Measurements from ENCODE around the gene KLHL41. TPM values are rescaled to one million over a fixed set of nuclear protein-coding genes. Genes with fewer than 3 reads are reported as not detected.
A peak's percentile ranks its signal among the peaks of the same experiment; 100 is the strongest.

Gene KLHL41
- total and polyA plus RNA-seq, 2 of the 13 experiments (the other 11 are each of a cell fraction or from before 2014, with no cell fraction given), result 0.07 to 0.31 TPM

- TF ChIP-seq ZNF263 (CRISPR knock-in tag; IDR thresholded peaks at IDR 0.05) (peak; percentile 44; the same call in 1 of the 2 replicates), ZNF253 (CRISPR knock-in tag; IDR thresholded peaks at IDR 0.05; ENCODE audit: borderline replicate concordance) (peak; percentile 88), CHD4 (IDR thresholded peaks at IDR 0.05; ENCODE audit: borderline replicate concordance, low read length) (no peak), IKZF4 (CRISPR knock-in tag; IDR thresholded peaks at IDR 0.05; ENCODE audit: borderline replicate concordance, low read depth, not compliant biosample characterization) (peak; percentile 73), ISL2 (CRISPR knock-in tag; IDR thresholded peaks at IDR 0.05) (peak; percentile 83), GFI1 (CRISPR knock-in tag; IDR thresholded peaks at IDR 0.05; ENCODE audit: borderline replicate concordance) (peak; percentile 71; the same call in 1 of the 2 replicates), ZNF350 (CRISPR knock-in tag; IDR thresholded peaks at IDR 0.05; ENCODE audit: borderline replicate concordance, low read depth) (peak; percentile 96), ZNF512B (CRISPR knock-in tag; IDR thresholded peaks at IDR 0.05; ENCODE audit: borderline replicate concordance) (peak; percentile 91; the same call in 1 of the 2 replicates), SCMH1 (CRISPR knock-in tag; IDR thresholded peaks at IDR 0.05; ENCODE audit: borderline replicate concordance) (no peak), ZNF407 (CRISPR knock-in tag; IDR thresholded peaks at IDR 0.05; ENCODE audit: not compliant biosample characterization) (peak; percentile 91), FOSL1 (CRISPR knock-in tag; IDR thresholded peaks at IDR 0.05; ENCODE audit: borderline replicate concordance) (no peak), CCDC6 (CRISPR knock-in tag; IDR thresholded peaks at IDR 0.05) (peak; percentile 84), BCL6 (CRISPR knock-in tag; IDR thresholded peaks at IDR 0.05) (peak; percentile 100), HNRNPLL (IDR thresholded peaks at IDR 0.05; ENCODE audit: low read depth, low read length, poor library complexity, severe bottlenecking) (peak; percentile 97), REPIN1 (CRISPR knock-in tag; IDR thresholded peaks at IDR 0.05; ENCODE audit: borderline replicate concordance, low read depth) (peak; percentile 93), KDM6A (CRISPR knock-in tag; IDR thresholded peaks at IDR 0.05; ENCODE audit: low read depth) (0 out of 2 replicates have a peak, but pooled peaks have one; percentile 42), MED8 (CRISPR knock-in tag; IDR thresholded peaks at IDR 0.05; ENCODE audit: insufficient replicate concordance) (no peak)
Measured at GRCh38 chr2:169573160-169573973, 63.9 kb downstream of the KLHL41 start, which contains the start of gene FASTKD1 (continued).

All from HepG2 (cell line).